OCI-LY1 (cell line): ENCODE results near the gene IL5RA.

ENCODE experiments used
- H2AFZ ChIP-seq: fragments of 200-600 bp; sonication (generic), shearing (Covaris generic); 2 replicates; pipeline ENCODE4 v1.6.0; 2014; ENCODE audit warnings: antibody characterized with exemption, mild to moderate bottlenecking, low read length
- H3F3A ChIP-seq: fragments of 200-600 bp; sonication (generic), shearing (Covaris generic); 2 replicates; pipeline ENCODE4 v1.6.0; 2014; ENCODE audit warnings: mild to moderate bottlenecking, antibody characterized with exemption, low read length, moderate library complexity; ENCODE audit not compliant: insufficient read depth
- H3K27ac ChIP-seq: fragments of 200-600 bp; sonication (generic); 2 replicates; pipeline ENCODE4 v1.5.1; 2014; ENCODE audit warnings: low read length, mixed run types, mild to moderate bottlenecking, low read depth; ENCODE audit not compliant: poor library complexity, severe bottlenecking
- H3K27me3 ChIP-seq: fragments of 200-600 bp; sonication (generic); 2 replicates; pipeline ENCODE4 v1.6.0; 2014; ENCODE audit warnings: antibody characterized with exemption, mild to moderate bottlenecking, low read length, moderate library complexity; ENCODE audit not compliant: insufficient read depth
- H3K36me3 ChIP-seq: fragments of 200-600 bp; sonication (generic); 2 replicates; pipeline ENCODE4 v1.6.1; 2014; ENCODE audit warnings: mild to moderate bottlenecking, antibody characterized with exemption, low read length, moderate library complexity, mixed read lengths; ENCODE audit not compliant: insufficient read depth
- H3K4me1 ChIP-seq: fragments of 200-600 bp; sonication (generic); 2 replicates; pipeline ENCODE4 v1.5.1; 2014; ENCODE audit warnings: mild to moderate bottlenecking, low read length, moderate library complexity; ENCODE audit not compliant: insufficient read depth, severe bottlenecking
- H3K4me2 ChIP-seq: fragments of 200-600 bp; sonication (generic), shearing (Covaris generic); 2 replicates; pipeline ENCODE4 v1.6.1; 2014; ENCODE audit warnings: low read length
- H3K4me3 ChIP-seq: fragments of 200-600 bp; sonication (generic); 2 replicates; pipeline ENCODE4 v1.5.1; 2014; ENCODE audit warnings: low read length, low read depth, mild to moderate bottlenecking, mixed read lengths; ENCODE audit not compliant: poor library complexity, severe bottlenecking
- H3K79me2 ChIP-seq: fragments of 200-600 bp; shearing (Covaris generic); 2 replicates; pipeline ENCODE4 v1.6.1; 2016; ENCODE audit warnings: mixed run types, low read length, mixed read lengths; ENCODE audit not compliant: insufficient read depth
- H3K9ac ChIP-seq: fragments of 200-600 bp; sonication (generic), shearing (Covaris generic); 2 replicates; pipeline ENCODE4 v1.6.1; 2014; ENCODE audit warnings: mild to moderate bottlenecking, low read length, mixed read lengths
- H3K9me2 ChIP-seq: fragments of 200-600 bp; sonication (generic), shearing (Covaris generic); 2 replicates; pipeline ENCODE4 v1.6.1; 2014; ENCODE audit warnings: low read depth, mild to moderate bottlenecking, low read length, mixed read lengths
- H3K9me3 ChIP-seq: fragments of 200-600 bp; shearing (Covaris generic); 2 replicates; pipeline ENCODE4 v1.6.1; 2014; ENCODE audit warnings: low read length, mixed read lengths
- H4K20me1 ChIP-seq: fragments of 200-600 bp; sonication (generic), shearing (Covaris generic); 2 replicates; pipeline ENCODE4 v1.6.0; 2016; ENCODE audit warnings: mild to moderate bottlenecking, low read length; ENCODE audit not compliant: insufficient read depth
- CTCF ChIP-seq: fragments of 200-600 bp; sonication (generic), shearing (Covaris generic); IDR thresholded peaks from 2 replicates; pipeline ENCODE4 v1.5.1; 2017; ENCODE audit warnings: mild to moderate bottlenecking, antibody characterized with exemption, low read length, moderate library complexity, mixed read lengths
- EZH2 ChIP-seq: fragments of 200-600 bp; sonication (generic), shearing (Covaris generic); IDR thresholded peaks from 2 replicates; pipeline ENCODE4 v1.8.0; 2017; ENCODE audit warnings: borderline replicate concordance, mixed run types, mild to moderate bottlenecking, antibody characterized with exemption, low read length, moderate library complexity, mixed read lengths

The IL5RA gene

GRCh38 chr3:3141939-3142338 lies 31.8 kb upstream of the IL5RA start:
- Histone ChIP-seq H3K4me2 (no peak overlapping the region), H3K27ac (no peak overlapping the region), H3K36me3 (peaks cover 99% of the 10 kb centered on the region), H3F3A (no peaks in the 10 kb centered on the region), H3K79me2 (peaks cover 5% of the 10 kb centered on the region; the same call in 1 of the 2 replicates), H3K27me3 (no peaks in the 10 kb centered on the region), H2AFZ (no peak overlapping the region), H3K9ac (no peak overlapping the region), H3K9me2 (no peaks in the 10 kb centered on the region), H4K20me1 (no peaks in the 10 kb centered on the region), H3K4me1 (no peaks in the 10 kb centered on the region), H3K9me3 (no peaks in the 10 kb centered on the region), H3K4me3 (no peak overlapping the region)
- TF ChIP-seq CTCF = no peak
- TF ChIP-seq EZH2 = no peak

GRCh38 chr3:3137526-3137925 lies 27.4 kb upstream of the IL5RA start:
- Histone ChIP-seq H4K20me1 (no peaks in the 10 kb centered on the region), H3K36me3 (peaks cover 89% of the 10 kb centered on the region), H3K4me1 (no peaks in the 10 kb centered on the region), H3K9me2 (no peaks in the 10 kb centered on the region), H3K9me3 (no peaks in the 10 kb centered on the region), H2AFZ (no peak overlapping the region), H3K27me3 (no peaks in the 10 kb centered on the region), H3K4me2 (no peak overlapping the region), H3K4me3 (no peak overlapping the region), H3K27ac (no peak overlapping the region), H3F3A (no peaks in the 10 kb centered on the region), H3K79me2 (peaks cover 14% of the 10 kb centered on the region; the same call in 1 of the 2 replicates), H3K9ac (no peak overlapping the region)
- no peak for TF ChIP-seq EZH2
- no peak for TF ChIP-seq CTCF

DNA sequence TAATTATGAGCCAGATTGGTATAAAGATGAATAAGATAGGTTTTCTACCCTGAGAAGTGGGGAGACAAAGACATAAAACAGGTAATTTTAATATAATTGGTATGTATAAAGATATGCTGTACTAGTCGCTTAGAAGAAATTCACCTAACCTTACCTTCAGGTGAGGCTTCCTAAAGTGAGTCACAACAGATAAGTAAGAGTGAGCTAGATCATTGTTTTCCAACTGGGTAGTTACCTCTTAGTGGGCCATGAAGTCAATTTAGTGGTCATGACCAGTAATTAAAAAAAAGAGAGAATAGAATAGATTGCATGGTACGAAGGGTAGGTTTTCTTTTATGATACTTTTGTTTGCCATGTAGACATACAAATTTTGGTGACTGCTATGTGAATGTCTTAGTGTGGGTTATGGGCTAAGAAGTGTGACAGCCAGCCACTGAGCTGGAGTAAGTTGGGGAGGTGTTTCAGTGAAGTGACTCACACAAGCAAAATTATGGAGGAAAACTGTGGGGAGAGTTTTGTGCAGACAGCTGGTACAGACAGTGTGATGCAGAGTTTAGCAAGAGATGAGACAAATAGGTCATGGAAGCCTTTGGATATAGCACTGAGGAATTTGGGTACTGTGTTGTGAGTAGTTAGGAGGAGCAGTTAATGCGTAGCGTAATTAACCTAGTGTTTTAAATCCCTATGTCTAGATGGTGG lies 24.7 kb upstream of the IL5RA start:
- Histone ChIP-seq H3K27ac (no peak overlapping the region), H2AFZ (no peak overlapping the region), H3K9ac (no peak overlapping the region), H3K9me3 (no peaks in the 10 kb centered on the region), H3K79me2 (peaks cover 17% of the 10 kb centered on the region), H3K9me2 (no peaks in the 10 kb centered on the region), H4K20me1 (no peaks in the 10 kb centered on the region), H3K4me1 (no peaks in the 10 kb centered on the region), H3K27me3 (no peaks in the 10 kb centered on the region), H3K36me3 (peaks cover 78% of the 10 kb centered on the region), H3K4me2 (no peak overlapping the region), H3K4me3 (no peak overlapping the region), H3F3A (no peaks in the 10 kb centered on the region)
- TF ChIP-seq EZH2 (no peak), CTCF (no peak)
